B cell (primary cell): ENCODE measurements around the gene DNAL1. TPM values are rescaled to one million over a fixed set of nuclear protein-coding genes. Genes with fewer than 3 reads are reported as not detected.

Experiments used
- ATAC-seq: fragments of 200-7000 bp; cut with Tn5 transposase; one replicate; pipeline ENCODE4 v1.10.0; 2021; ENCODE audit warnings: low read depth, mild to moderate bottlenecking, moderate number of reproducible peaks, moderate library complexity
- CTCF ChIA-PET: fragments of 350-600 bp; sonication (Branson Sonifier 250); formaldehyde crosslinking; loops from one replicate; lab custom pipeline; 2021; ENCODE audit warnings: antibody characterized with exemption, inconsistent platforms; lab: Charles Lee
- POLR2A ChIA-PET: fragments of 350-600 bp; sonication (Branson Sonifier 250); formaldehyde crosslinking; loops from one replicate; lab custom pipeline; 2021; ENCODE audit warnings: antibody characterized with exemption; lab: Charles Lee
- DNase-seq: peaks from one replicate; pipeline ENCODE4 v3.0.0; 2013
- H2AFZ ChIP-seq: 2 replicates; pipeline ENCODE4 v1.6.1; 2012; ENCODE audit warnings: mild to moderate bottlenecking, low read depth, low read length; ENCODE audit not compliant: insufficient read depth, poor library complexity, severe bottlenecking
- H3K27ac ChIP-seq, 2 donors: 1 replicate in 1 of 2; 2 replicates in 1 of 2; pipeline ENCODE4 v1.5.1; 2012 to 2013; ENCODE audit warnings: low read length in 2 of 2, mild to moderate bottlenecking in 2 of 2, moderate library complexity in 1 of 2
- H3K27me3 ChIP-seq, 4 experiments: fragments of 200-600 bp in 1 of 4; sonication (generic) in 1 of 4; replicated peaks in 1 of 4; 1 replicate in 2 of 4; 2 replicates in 2 of 4; pipeline versions ENCODE4 v1.6.1 to v1.7.0; 2013 to 2016; ENCODE audit warnings: low read length in 3 of 4, mild to moderate bottlenecking in 2 of 4, mixed read lengths in 1 of 4, moderate library complexity in 1 of 4; ENCODE audit not compliant: insufficient read depth in 4 of 4, control insufficient read depth in 3 of 4; ENCODE audit errors: control extremely low read depth in 1 of 4
- H3K36me3 ChIP-seq, 2 experiments: replicated peaks in 1 of 2; 1 replicate in 1 of 2; 2 replicates in 1 of 2; pipeline versions ENCODE4 v1.6.1 to v1.7.1; 2013; ENCODE audit warnings: low read length in 1 of 2; ENCODE audit not compliant: insufficient read depth in 2 of 2, control insufficient read depth in 1 of 2; ENCODE audit errors: control extremely low read depth in 1 of 2, extremely low read depth in 1 of 2
- H3K4me1 ChIP-seq, 2 donors: fragments of 200-600 bp in 1 of 2; sonication (generic) in 1 of 2; 1 replicate in 1 of 2; 2 replicates in 1 of 2; pipeline versions ENCODE4 v1.5.1 to v1.6.1; 2013 to 2017; ENCODE audit warnings: low read length in 2 of 2; ENCODE audit not compliant: control insufficient read depth in 2 of 2, insufficient read depth in 2 of 2
- H3K4me2 ChIP-seq: replicated peaks from 2 replicates; pipeline ENCODE3; 2012; ENCODE audit warnings: mild to moderate bottlenecking, low read depth, low read length; ENCODE audit not compliant: poor library complexity, severe bottlenecking
- H3K4me3 ChIP-seq, 5 experiments: fragments of 200-600 bp in 1 of 5; sonication (generic) in 1 of 5; 1 replicate in 3 of 5; 2 replicates in 2 of 5; pipeline versions ENCODE4 v1.5.1 to v1.7.0; 2011 to 2016; ENCODE audit warnings: low read length in 4 of 5, mild to moderate bottlenecking in 4 of 5, low read depth in 2 of 5, control low read depth in 1 of 5, moderate library complexity in 1 of 5; ENCODE audit not compliant: insufficient read depth in 1 of 5; ENCODE audit errors: control extremely low read depth in 1 of 5, extremely low read depth in 1 of 5
- H3K79me2 ChIP-seq: fragments of 200-600 bp; sonication (generic); one replicate; pipeline ENCODE4 v1.6.0; 2016; ENCODE audit warnings: low read length; ENCODE audit not compliant: control insufficient read depth, insufficient read depth
- H3K9ac ChIP-seq: fragments of 200-600 bp; sonication (generic); 2 replicates; pipeline ENCODE4 v1.6.1; 2017; ENCODE audit warnings: mild to moderate bottlenecking, low read length, moderate library complexity
- H3K9me3 ChIP-seq, 3 donors: one replicate each; pipeline versions ENCODE4 v1.6.1 to v1.7.1; 2013; ENCODE audit warnings: low read length in 2 of 3; ENCODE audit not compliant: control insufficient read depth in 2 of 3, insufficient read depth in 1 of 3; ENCODE audit errors: control extremely low read depth in 1 of 3
- H4K20me1 ChIP-seq: 2 replicates; pipeline ENCODE4 v1.6.0; 2012; ENCODE audit warnings: mild to moderate bottlenecking, low read length; ENCODE audit not compliant: insufficient read depth, control insufficient read depth, poor library complexity, severe bottlenecking
- H3K27ac Mint-ChIP-seq: one replicate; pipeline ENCODE4 v1.8.0; 2021; ENCODE audit warnings: mixed read lengths
- H3K27me3 Mint-ChIP-seq: one replicate; pipeline ENCODE4 v1.8.0; 2021; ENCODE audit warnings: mixed read lengths
- H3K4me1 Mint-ChIP-seq: one replicate; pipeline ENCODE4 v1.8.0; 2021; ENCODE audit warnings: mixed read lengths
- H3K4me3 Mint-ChIP-seq: one replicate; pipeline ENCODE4 v1.8.0; 2021; ENCODE audit warnings: mixed read lengths
- H3K9me3 Mint-ChIP-seq: one replicate; pipeline ENCODE4 v1.8.0; 2022; ENCODE audit warnings: mixed read lengths; ENCODE audit not compliant: insufficient read depth
- EZH2 ChIP-seq: IDR thresholded peaks from 2 replicates; pipeline ENCODE4 v1.6.1; 2012; ENCODE audit warnings: borderline replicate concordance, low read depth, mild to moderate bottlenecking, moderate library complexity, low read length; ENCODE audit not compliant: insufficient read depth, poor library complexity, severe bottlenecking
- WGBS: methylation state at CpG from one replicate; pipeline ENCODE4 v1.1.5; 2013; ENCODE audit warnings: missing lambda C conversion rate; ENCODE audit not compliant: insufficient coverage; 5-methylcytosine and 5-hydroxymethylcytosine counted together
- intact Hi-C: fragments of 100-400 bp; cut with micrococcal nuclease; formaldehyde crosslinking; loops from one replicate; pipeline ENCODE4 v1.10.0; 2022
- polyA plus RNA-seq: library from polyadenylated mRNA; depleted of rRNA; stranded (reverse); fragments of >200 nt; gene quantifications from 2 replicates; pipeline ENCODE4 v1.2.3, GENCODE V29; 2012
- total RNA-seq, 2 donors: library from RNA; stranded (reverse); fragments of 120-200 nt in 1 of 2; gene quantifications; 1 replicate in 1 of 2; 2 replicates in 1 of 2; pipeline versions ENCODE4 v1.2.3 to v1.2.4, GENCODE V29; 2013 to 2022
- TF ChIP-seq, protein P1 (sequence below): fragments of 200-600 bp; IDR thresholded peaks from one replicate; pipeline ENCODE4 v1.8.0; 2022; ENCODE audit warnings: antibody characterized with exemption, mild to moderate bottlenecking

Gene DNAL1
- total and polyA plus RNA-seq, 2 donors (not counting 1 experiment from before 2014, with no cell fraction given), result 2.0 to 10.7 TPM

DNA sequence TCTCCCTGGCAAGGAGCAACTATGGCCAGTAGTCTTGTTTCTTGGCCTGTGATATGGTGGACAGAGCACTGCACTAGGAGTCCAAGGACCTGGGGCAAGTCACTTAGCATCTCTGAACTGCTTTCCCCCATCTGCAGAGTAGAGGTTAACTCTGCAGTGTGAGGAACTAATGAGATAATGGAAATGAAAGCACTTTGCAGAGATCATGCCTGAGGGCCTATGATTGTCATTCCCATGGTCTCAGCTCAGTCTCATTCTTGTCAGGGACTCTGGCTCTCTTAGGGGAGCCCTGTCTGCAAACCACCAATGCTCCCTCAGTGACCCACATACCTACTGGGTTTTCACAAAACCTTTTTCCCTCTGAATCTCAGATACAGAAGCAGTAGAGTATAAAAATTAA is 75.8 kb downstream of the DNAL1 start:
- intact Hi-C loops, result no loop called here
- no peak overlapping the region for H3K9ac ChIP-seq
- no peak overlapping the region for H3K4me2 ChIP-seq
- Mint-ChIP-seq H3K4me1 (no peaks in the 10 kb centered on the region), H3K27ac (no peak overlapping the region), H3K27me3 (no peaks in the 10 kb centered on the region), H3K9me3 (no peaks in the 10 kb centered on the region), H3K4me3 (no peak overlapping the region)
- H3K4me1 ChIP-seq, result no peaks in the 10 kb centered on the region
- ChIA-PET POLR2A (no interaction called here), CTCF (interaction anchor here (0.9 to 1.2 kb wide), 3 partner anchors 10 to 105 kb away, joined by 3 to 5 read pairs (median 3); no protein-coding TSS in a partner anchor)
- no peaks in the 10 kb centered on the region for H3K9me3 ChIP-seq
- H4K20me1 ChIP-seq, result peaks cover 33% of the 10 kb centered on the region
- no peak overlapping the region for H2AFZ ChIP-seq
- no peak overlapping the region for H3K27ac ChIP-seq
- H3K79me2 ChIP-seq, result peaks cover 9% of the 10 kb centered on the region
- H3K4me3 ChIP-seq, result no peak overlapping the region
- H3K27me3 ChIP-seq, result no peaks in the 10 kb centered on the region
- no peak for ATAC-seq
- TF ChIP-seq, protein P1, sequence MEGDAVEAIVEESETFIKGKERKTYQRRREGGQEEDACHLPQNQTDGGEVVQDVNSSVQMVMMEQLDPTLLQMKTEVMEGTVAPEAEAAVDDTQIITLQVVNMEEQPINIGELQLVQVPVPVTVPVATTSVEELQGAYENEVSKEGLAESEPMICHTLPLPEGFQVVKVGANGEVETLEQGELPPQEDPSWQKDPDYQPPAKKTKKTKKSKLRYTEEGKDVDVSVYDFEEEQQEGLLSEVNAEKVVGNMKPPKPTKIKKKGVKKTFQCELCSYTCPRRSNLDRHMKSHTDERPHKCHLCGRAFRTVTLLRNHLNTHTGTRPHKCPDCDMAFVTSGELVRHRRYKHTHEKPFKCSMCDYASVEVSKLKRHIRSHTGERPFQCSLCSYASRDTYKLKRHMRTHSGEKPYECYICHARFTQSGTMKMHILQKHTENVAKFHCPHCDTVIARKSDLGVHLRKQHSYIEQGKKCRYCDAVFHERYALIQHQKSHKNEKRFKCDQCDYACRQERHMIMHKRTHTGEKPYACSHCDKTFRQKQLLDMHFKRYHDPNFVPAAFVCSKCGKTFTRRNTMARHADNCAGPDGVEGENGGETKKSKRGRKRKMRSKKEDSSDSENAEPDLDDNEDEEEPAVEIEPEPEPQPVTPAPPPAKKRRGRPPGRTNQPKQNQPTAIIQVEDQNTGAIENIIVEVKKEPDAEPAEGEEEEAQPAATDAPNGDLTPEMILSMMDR, result no peak
- TF ChIP-seq EZH2, result no peak
- peaks cover 3 to 88% of the 10 kb centered on the region in 2 experiments for H3K36me3 ChIP-seq
- DNase-seq, result no peak

DNA sequence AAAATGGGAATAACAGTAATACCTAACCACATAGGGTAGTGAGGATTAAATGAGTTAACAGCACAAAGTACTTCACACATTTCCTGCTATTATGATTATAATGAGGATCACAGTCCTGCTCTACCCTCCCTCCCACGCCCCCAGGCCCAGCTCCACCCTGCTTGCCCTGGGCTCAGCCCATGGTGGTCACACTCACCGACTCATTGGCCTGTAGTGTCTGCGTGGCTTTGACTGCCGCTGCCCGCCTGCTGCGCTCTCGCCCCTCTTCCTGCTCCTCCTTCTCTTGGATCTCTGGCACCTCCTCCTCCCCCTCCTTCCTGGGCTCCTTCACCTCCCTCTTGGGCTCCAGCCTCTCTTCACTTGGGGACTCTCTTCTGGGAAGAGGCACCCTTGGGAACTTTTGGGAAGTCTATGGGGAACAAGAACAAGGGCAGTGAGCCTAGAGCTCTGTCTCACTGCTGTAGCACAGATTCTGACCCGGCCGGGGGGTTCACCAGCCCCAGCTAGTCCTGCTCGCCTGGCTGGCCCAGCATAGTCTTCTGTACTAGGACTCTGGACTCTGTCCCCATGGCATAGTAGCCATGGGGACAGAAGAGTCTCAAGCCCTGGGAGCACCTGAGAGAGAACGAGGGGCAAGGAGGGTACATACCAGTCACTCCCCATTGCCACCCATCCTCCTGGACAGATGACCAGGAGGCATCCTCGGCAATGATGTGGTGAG is 76.5 kb downstream of the DNAL1 start:
- H3K9ac ChIP-seq, result no peak overlapping the region
- H3K4me2 ChIP-seq, result no peak overlapping the region
- 95% methylated on average over 12 of the region's 12 CpGs for WGBS
- H3K79me2 ChIP-seq, result peaks cover 12% of the 10 kb centered on the region
- H3K27ac ChIP-seq, result no peak overlapping the region
- H3K36me3 ChIP-seq, result peaks cover 3 to 88% of the 10 kb centered on the region in 2 experiments
- ChIA-PET POLR2A (no interaction called here), CTCF (interaction anchor here (0.9 to 1.2 kb wide), 2 partner anchors 9 to 11 kb away, joined by 3 to 5 read pairs; no protein-coding TSS in a partner anchor)
- no peaks in the 10 kb centered on the region for H3K9me3 ChIP-seq
- Mint-ChIP-seq H3K9me3 (no peaks in the 10 kb centered on the region), H3K4me1 (no peaks in the 10 kb centered on the region), H3K4me3 (no peak overlapping the region), H3K27me3 (no peaks in the 10 kb centered on the region), H3K27ac (peak overlapping the region; percentile 74)
- no peak overlapping the region for H2AFZ ChIP-seq
- ATAC-seq, result no peak
- peaks cover 39% of the 10 kb centered on the region for H4K20me1 ChIP-seq
- intact Hi-C loops, result no loop called here
- no peak for DNase-seq
- H3K27me3 ChIP-seq, result no peaks in the 10 kb centered on the region
- no peak for TF ChIP-seq EZH2
- TF ChIP-seq, protein P1, result no peak
- H3K4me1 ChIP-seq, result no peaks in the 10 kb centered on the region
- no peak overlapping the region for H3K4me3 ChIP-seq
